ENCODE data around the gene CES3.
A peak's percentile ranks its signal among the peaks of the same experiment; 100 is the strongest.
"Not testable (repeated sequence)": the region's sequence is repeated elsewhere in the genome, so short reads cannot be mapped to it uniquely, and the experiment has no call there.

The CES3 gene

DNA sequence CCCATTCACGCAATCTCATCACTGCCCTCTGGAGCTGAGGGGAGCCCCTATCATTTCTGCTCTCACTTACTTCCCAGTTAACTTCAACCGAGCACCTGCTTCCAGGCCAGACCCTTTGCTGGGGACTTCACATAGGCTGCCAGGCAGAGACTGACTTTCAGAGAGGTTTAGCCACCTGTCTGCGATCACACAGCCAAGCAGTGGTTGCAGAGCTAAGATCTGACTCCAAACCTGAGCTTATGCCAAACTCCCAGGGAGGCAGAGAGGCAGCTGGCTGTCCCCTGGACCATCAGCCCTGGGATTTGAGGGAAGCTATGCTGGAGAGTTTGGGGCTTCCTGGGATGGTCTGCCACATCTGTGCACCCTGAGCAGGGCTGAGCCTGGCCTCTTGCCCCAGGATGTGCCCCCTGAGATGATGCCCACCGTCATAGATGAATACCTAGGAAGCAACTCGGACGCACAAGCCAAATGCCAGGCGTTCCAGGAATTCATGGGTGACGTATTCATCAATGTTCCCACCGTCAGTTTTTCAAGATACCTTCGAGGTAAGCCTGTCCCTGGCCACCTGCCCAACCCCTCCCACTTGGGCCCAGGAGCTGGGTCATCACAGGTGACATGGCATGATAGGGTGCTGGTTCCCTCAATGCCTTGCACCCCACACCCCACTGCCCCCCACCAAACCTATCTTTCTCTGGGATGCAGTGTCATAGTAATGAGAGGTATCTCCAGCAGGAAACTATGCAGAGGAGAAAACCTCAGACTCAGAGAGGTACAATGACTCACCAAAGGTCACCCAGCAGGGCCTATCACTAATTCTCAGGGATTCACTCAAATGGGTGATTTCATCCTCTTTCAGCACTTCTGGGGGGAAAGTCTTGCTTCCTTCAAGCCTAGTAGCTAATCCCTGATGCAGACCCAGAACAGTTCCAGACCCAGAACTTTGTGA lies 10.0 kb downstream of the CES3 start:
- DNase-seq (ENCODE audit: low read depth, low spot score) = no peak

DNA sequence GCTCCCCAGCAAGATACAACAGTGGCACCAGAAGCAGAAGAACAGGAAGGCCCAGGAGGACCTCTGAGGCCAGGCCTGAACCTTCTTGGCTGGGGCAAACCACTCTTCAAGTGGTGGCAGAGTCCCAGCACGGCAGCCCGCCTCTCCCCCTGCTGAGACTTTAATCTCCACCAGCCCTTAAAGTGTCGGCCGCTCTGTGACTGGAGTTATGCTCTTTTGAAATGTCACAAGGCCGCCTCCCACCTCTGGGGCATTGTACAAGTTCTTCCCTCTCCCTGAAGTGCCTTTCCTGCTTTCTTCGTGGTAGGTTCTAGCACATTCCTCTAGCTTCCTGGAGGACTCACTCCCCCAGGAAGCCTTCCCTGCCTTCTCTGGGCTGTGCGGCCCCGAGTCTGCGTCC lies 11.9 kb downstream of the CES3 start:
- no peak for DNase-seq (ENCODE audit: low read depth, low spot score)

DNA sequence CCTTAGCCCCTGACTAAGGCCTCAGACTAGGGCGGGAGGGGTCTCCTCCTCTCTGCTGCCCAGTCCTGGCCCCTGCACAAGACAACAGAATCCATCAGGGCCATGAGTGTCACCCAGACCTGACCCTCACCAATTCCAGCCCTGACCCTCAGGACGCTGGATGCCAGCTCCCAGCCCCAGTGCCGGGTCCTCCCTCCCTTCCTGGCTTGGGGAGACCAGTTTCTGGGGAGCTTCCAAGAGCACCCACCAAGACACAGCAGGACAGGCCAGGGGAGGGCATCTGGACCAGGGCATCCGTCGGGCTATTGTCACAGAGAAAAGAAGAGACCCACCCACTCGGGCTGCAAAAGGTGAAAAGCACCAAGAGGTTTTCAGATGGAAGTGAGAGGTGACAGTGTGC lies 12.7 kb downstream of the CES3 start:
- no peak for DNase-seq (ENCODE audit: low read depth, low spot score)

DNA sequence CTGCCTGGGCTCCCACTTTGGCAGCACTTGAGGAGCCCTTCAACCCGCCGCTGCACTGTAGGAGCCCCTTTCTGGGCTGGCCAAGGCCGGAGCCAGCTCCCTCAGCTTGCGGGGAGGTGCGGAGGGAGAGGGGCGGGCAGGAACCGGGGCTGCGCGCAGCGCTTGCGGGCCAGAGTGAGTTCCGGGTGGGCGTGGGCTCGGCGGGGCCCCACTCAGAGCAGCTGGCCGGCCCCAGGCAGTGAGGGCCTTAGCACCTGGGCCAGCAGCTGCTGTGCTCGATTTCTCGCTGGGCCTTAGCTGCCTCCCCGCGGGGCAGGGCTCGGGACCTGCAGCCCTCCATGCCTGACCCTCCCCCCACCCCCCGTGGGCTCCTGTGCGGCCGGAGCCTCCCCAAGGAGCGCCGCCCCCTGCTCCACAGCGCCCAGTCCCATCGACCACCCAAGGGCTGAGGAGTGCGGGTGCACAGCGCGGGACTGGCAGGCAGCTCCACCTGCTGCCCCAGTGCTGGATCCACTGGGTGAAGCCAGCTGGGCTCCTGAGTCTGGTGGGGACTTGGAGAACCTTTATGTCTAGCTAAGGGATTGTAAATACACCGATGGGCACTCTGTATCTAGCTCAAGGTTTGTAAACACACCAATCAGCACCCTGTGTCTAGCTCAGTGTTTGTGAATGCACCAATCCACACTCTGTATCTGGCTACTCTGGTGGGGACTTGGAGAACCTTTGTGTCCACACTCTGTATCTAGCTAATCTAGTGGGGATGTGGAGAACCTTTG lies 13.3 kb downstream of the CES3 start:
- DNase-seq (ENCODE audit: low read depth, low spot score) = not testable (repeated sequence)

DNA sequence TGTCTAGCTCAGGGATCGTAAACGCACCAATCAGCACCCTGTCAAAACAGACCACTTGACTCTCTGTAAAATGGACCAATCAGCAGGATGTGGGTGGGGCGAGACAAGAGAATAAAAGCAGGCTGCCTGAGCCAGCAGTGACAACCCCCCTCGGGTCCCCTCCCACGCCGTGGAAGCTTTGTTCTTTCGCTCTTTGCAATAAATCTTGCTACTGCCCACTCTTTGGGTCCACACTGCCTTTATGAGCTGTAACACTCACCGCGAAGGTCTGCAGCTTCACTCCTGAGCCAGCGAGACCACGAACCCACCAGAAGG lies 13.8 kb downstream of the CES3 start:
- not testable (repeated sequence) for DNase-seq (ENCODE audit: low read depth, low spot score)

DNA sequence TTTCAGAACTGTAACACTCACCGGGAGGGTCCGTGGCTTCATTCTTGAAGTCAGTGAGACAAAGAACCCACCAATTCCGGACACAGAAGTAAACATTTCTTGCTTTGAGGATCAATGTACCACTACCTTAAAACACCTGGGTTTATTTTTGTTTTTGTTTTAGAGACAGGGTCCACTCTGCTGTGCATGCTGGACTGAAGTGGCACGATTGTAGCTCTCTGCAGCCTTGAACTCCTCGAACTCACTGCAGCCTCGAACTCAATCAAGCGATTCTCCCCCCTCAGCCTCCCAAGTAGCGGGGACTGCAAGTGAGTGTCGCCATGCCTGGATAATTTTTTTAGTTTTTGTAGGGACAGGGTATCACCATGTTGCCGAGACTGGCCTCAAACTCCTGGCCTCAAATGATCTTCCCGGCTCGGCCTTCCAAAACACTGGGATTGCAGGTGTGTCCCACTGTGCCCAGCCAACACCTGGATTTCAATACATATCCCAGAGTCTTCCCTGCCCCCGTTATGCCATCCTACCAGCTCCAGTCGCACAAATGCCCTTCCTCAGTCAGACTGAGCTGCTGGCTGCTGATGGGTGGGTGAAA lies 14.3 kb downstream of the CES3 start:
- DNase-seq (ENCODE audit: low read depth, low spot score) = no peak

DNA sequence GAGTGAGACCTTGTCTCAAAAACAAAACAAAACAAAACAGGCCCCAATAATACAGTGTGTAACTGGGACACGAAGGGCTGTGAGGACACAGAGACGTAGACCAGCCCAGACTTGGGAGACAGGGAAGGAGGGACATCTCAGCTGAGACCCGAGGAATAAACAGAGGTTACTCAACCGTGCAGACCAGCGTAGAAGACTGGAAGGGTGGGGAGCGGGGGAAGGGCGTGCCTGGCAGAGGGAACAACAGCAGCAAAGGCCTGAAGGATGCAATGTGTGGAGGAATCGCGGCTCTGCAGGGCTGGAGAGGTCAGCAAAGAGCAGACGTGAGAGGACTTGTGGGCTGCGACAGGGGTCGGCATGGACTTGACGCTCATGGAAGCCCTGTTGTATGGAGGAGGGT lies 15.7 kb downstream of the CES3 start:
- DNase-seq (ENCODE audit: low read depth, low spot score) = no peak

DNA sequence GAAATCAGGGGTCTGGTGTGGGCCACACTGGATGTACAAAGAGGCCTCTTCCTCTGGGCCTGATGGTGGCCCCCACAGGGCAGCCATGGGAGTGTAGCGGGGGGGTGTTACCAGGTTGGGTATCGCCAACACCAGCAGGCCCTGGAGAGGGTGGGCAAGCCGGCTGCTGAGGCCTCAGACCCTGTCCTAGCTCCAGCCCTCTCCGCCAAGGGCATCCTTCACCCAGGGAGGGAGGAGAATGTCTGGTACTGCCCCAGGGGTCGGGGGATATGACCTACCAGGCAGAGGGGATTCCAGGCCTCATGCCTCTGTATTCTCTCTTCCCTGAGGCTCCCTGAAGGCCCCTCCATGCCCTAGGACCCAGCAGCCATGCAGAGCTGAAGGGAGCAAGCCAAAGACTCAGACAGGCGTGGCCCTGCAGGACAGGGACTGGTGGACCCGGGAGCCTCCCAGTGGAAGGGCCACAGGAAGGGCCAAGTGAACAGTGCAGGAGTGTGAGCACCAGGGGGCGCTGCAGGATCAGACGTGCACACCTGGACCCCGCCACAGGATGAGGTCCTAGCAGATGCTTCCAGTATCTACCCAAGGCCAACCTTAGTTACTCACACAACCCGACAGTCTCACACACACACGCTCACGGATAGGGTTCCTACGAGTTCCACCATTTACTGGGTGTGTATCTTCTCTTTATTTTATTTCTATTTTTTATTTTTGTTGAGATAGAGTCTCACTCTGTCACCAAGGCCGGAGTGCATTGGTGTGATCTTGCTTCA lies 16.5 kb downstream of the CES3 start:
- peak; percentile 80 for DNase-seq (ENCODE audit: low read depth, low spot score)

DNA sequence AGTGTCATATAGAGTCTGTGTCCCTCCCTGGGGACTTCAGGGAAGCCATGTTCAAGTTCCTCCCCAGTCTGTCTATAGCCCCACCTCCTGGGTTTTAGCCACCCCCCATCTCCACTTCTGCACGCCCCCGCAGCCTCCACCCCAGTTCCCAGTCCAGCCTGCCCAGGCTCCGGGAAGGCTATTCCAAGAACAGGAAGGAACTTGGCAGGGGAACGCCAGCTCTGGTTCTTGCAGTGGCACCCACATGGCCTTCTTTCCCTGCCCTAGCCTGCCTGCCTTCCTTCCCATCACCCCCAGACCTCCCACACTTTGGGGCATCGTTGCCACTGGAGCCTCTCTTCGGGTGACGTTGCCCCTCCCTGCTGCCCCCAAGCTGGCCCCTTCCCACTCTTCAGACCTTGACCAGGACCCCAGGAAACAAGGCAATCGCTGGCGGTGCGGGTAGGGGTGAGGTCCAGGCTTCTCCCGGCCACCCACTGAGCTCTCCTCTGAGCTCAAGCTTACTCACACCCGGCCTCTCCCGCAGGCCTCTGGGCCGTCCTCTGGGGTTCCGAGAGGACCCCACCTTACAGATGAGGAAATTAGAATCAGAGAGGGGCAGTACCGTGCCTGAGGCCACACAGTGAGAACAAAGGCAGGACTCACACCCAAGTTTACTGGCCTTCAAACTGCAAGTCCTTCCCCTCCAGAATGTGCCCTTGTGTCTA lies 18.1 kb downstream of the CES3 start:
- no peak for DNase-seq (ENCODE audit: low read depth, low spot score)

DNA sequence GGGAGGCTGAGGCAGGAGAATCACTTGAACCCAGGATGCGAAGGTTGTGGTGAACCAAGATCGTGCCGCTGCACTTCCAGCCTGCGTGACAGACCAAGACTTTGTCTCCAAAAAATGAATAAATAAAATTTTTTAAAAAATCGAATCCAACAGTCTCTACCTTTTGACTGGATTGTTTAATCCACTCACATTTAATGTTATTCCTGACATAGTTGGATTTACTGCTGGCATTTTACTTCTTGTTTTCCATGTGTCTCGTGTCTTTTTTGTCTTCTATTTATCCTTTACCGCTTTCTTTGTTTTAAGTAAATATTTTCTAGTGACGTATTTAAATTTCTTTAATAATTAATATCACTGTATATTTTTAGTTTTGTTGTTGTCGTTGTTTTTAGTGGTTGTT lies 22.0 kb downstream of the CES3 start:
- DNase-seq (ENCODE audit: low read depth, low spot score) = no peak

DNA sequence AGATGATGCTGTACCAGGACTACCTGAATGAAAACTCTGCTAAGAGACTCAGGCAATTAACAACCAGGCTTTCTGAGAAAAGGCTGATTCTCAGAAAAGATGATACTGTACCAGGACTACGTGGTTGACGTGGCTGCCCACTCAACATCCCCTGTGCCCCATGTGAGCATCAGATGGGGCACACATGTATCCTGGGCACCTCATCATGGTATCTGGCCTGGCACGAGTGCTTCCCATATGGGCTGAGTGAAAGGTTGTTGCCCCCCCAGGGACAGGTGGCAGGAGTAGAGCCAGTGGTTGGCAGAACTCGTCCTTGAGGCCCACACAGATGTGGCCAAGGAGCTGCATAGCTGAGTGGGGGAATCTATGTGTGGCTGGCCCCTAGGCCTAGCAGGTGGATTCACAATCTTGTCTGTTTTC lies 23.8 kb downstream of the CES3 start:
- peak; percentile 34 for DNase-seq (ENCODE audit: low read depth, low spot score)

DNA sequence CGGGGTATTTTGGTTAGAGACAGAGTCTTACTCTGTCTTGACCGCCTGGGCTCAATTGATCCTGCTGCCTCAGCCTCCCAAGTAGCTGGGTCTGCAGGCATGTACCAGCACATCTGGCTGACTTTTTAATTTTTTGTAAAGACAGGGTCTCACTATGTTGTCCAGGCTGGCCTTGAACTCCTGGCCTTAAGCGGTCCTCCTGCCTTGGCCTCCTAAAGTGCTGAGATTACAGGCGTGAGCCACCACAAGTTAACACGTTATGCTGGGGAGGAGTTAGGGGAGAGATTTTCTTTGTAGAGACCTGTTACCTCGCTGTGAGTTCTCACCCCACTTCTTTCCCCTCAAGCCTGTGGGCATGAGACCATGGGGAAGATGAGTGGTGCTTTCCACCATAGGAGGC lies 25.5 kb downstream of the CES3 start:
- no peak for DNase-seq (ENCODE audit: low read depth, low spot score)

DNA sequence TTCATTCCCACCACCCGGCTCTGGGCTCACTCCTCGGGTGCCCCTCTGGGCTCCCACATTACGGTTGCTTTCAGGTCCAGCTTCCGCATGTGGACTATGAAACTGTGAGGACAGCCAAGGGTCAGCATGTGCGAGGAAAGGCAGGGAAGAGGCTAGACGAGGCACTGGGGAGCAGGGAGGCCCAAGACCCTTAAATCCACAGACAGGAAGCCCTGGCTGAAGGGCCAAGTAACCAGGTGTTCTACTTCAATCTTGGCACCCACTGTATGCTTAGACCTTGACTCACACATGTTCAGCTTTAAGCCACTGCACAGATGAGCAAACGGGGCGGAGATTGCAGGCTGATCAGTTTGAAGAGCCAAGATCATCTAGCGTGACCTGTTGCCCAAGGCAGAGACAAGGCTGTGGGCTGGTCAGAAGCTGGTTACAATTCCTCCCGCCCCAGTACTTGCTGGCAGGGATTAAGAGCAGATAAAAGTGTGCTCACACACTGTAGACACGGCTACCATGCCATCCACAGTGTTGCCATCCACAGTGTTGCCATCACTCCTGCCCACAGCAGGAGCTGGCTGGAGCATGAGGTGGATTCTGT lies 27.2 kb downstream of the CES3 start, which contains the start of gene CES4A:
Gene CES4A, plus strand, starts transcription at position 393 of the 592 bp plus-strand sequence. Its CDS starts 184 bp downstream, at position 577.
- DNase-seq (ENCODE audit: low read depth, low spot score) = no peak

DNA sequence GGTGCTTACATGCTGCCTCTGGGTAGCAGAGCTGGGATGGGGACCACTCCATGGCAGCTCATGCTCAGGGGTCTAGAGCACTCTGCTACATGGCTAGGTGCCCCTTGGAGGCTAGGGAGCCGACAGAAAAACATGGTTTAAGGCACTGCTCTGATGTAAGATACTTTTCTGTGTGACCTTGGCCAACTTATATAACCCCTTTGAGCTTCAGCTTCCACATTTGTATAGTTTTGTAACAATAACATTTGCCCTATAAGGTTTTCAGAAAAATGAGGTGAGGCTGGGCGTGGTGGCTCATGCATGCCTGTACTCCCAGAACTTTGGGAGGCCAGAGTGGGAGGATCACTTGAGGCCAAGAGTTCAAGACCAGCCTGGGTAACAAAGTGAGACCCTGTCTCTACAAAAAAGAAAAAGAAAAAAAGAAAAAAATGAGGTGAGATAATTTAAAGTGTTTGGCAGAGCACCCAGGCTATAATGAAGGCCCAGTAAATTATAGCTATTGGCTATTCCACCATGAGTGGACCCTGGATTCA lies 30.5 kb downstream of the CES3 start:
- DNase-seq (ENCODE audit: low read depth, low spot score) = no peak

DNA sequence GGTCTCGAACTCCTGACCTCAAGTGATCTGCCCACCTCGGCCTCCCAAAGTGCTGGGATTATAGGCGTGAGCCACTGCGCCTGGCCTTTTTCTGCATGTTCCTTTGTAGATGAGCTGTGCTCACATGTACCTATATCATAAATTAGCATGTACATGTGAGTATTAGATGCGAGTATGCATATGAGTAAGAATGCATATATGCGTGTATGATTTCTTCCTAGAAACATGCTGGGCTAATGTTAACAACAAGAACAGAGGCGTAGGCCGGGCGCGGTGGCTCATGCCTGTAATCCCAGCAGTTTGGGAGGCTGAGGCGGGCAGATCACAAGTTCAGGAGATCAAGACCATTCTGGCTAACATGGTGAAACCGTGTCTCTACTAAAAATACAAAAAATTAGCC lies 32.5 kb downstream of the CES3 start:
- not testable (repeated sequence) for DNase-seq (ENCODE audit: low read depth, low spot score)

DNA sequence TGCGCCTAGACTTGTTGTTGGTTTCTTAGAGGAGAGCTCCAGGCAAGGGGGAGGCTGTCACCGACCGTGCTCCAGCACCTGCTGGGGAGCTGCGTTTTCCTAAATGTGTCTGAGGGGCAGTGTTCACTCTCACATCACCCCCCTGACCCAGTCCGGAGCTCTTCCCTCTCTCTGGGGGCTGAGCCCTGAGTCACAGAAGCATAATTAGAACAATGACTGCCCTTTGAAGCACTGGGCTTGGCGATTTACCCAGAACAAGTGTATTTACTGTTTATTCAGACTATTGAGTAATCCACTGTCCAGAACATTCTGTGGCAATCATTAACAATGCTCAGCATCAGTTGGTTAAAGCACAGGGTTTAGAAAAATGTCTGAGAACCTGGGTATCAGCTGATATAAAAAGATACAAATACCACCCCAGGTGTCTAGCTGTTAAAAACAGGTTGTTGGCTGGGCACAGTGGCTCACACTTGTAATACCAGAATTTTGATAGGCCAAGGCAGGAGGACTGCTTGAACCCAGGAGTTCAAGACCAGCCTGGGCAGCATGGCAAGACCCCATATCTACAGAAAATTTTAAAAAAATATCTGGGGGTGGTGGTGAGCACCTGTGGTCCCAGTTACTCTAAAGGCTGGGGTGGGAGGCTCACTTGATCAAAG lies 35.4 kb downstream of the CES3 start:
- no peak for DNase-seq (ENCODE audit: low read depth, low spot score)

DNA sequence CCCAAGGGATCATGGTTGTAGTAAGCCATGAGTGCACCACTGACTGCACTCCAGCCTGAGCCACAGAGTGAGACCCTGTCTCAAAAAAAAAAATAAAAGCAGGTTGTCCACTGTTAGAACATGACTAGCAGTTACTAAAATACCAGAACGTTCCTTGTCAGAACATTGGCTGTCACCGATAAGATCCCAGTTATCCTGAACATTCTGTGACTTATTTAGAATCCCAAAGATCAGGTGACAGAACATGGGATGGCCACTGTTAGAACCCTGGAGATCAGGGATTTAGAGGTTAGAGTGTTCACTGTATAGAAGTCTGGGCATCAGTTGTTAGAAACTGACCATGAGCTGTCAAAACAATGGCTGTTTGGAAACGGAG lies 35.9 kb downstream of the CES3 start:
- no peak for DNase-seq (ENCODE audit: low read depth, low spot score)

DNA sequence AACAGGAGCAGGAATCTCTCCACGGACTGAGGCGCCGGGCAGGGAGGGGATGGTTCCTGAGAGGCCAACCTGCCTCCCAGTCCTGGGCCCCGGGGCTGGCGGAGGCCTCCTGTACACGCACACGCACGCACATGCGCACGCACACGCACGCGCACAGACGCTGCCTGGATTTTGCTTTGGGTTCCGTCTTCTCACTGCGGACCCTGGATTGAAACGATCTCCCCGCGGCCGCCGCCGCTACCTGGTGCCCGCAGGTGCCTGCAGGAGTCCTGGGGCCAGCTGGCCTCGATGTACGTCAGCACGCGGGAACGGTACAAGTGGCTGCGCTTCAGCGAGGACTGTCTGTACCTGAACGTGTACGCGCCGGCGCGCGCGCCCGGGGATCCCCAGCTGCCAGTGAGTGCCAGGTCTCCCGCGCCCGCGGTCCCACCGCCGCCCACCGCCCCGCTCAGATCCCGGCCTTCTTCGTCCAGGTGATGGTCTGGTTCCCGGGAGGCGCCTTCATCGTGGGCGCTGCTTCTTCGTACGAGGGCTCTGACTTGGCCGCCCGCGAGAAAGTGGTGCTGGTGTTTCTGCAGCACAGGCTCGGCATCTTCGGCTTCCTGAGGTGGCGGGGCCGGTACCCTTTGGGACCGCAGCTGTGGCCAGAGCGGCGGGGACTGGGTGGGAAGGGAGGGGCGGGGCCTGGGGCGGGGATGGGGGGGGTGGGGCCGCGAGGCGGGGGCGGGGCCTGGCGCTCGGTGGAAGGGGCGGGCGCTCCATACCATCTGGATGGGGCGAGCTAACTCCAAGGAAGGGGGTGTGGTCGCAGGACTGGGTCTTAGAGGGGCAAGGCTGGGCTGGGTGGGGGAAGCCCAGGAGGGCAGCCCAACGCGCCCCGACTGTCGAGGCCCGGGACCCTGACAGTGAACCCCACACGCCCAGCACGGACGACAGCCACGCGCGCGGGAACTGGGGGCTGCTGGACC lies 39.6 kb downstream of the CES3 start:
- DNase-seq (ENCODE audit: low read depth, low spot score) = no peak

DNA sequence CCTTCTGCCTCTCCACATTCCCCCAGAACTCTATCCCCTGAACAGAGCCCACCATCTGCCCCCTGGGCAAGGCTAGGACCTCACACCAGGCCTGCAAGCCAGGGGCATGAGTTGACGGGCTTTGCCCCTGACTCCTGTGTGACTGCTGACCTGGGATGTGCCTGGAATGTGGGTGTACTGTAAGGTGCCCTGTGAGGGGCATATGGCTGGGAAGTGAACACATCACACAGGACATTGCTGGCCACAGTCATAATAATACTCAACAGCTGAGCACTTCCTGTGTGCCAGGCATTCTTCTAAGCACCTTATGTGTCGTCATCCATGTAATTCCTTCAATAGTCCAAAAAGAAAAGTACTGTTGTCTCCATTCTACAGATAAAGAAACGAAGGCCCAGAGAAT lies 40.7 kb downstream of the CES3 start:
- DNase-seq (ENCODE audit: low read depth, low spot score) = no peak

All from activated CD4-positive, CD25-positive, alpha-beta regulatory T cell treated with anti-CD3 and anti-CD28 coated beads, Interleukin-2, amount 50 U/mL, for 16 hours (primary cell).